GM12878 (cell line): ENCODE measurements around the gene ASB8.

Experiments used
- CTCF ChIP-seq, 3 experiments: IDR thresholded peaks in 2 of 3; conservative IDR thresholded peaks in 1 of 3; 2 replicates each; pipeline ENCODE4 v1.5.1; 2011; ENCODE audit warnings: low read depth in 3 of 3, low read length in 3 of 3, mild to moderate bottlenecking in 3 of 3, control low read depth in 2 of 3, moderate library complexity in 2 of 3, inconsistent platforms in 1 of 3, mixed read lengths in 1 of 3; ENCODE audit not compliant: control insufficient read depth in 2 of 3, insufficient read depth in 1 of 3; ENCODE audit errors: extremely low read depth in 1 of 3
- IRF3 ChIP-seq: fragments of 450-650 bp; IDR thresholded peaks from 2 replicates; pipeline ENCODE4 v1.6.1; 2014; ENCODE audit warnings: mild to moderate bottlenecking
- JUND ChIP-seq: IDR thresholded peaks from 2 replicates; pipeline ENCODE4 v1.6.1; 2012; ENCODE audit warnings: low read depth, mild to moderate bottlenecking, low read length, improper control_type of control experiment, moderate library complexity
- MAX ChIP-seq: IDR thresholded peaks from 2 replicates; pipeline ENCODE4 v1.6.1; 2012; ENCODE audit warnings: low read depth, low read length, improper control_type of control experiment
- NR2C2 ChIP-seq: IDR thresholded peaks from 2 replicates; pipeline ENCODE4 v1.6.1; 2011; ENCODE audit warnings: borderline replicate concordance, low read depth; ENCODE audit not compliant: control insufficient read depth, insufficient read length
- PAX8 ChIP-seq: fragments of 450-650 bp; IDR thresholded peaks from 2 replicates; pipeline ENCODE4 v1.6.1; 2017; ENCODE audit warnings: mild to moderate bottlenecking, moderate library complexity
- POLR2A ChIP-seq: IDR thresholded peaks from 2 replicates; pipeline ENCODE4 v1.6.1; 2011; ENCODE audit warnings: low read depth, mild to moderate bottlenecking, low read length
- RFX5 ChIP-seq: IDR thresholded peaks from 2 replicates; pipeline ENCODE4 v1.6.1; 2011; ENCODE audit warnings: low read depth, low read length, improper control_type of control experiment
- SMAD1 ChIP-seq: fragments of 450-650 bp; IDR thresholded peaks from 2 replicates; pipeline ENCODE4 v1.6.1; 2018; ENCODE audit warnings: mild to moderate bottlenecking, low read depth; ENCODE audit not compliant: partially characterized antibody
- SUZ12 ChIP-seq: fragments of 200-600 bp; sonication (generic); IDR thresholded peaks from one replicate; pipeline ENCODE4 v1.6.1; 2018; ENCODE audit warnings: antibody characterized with exemption, mild to moderate bottlenecking; ENCODE audit not compliant: unreplicated experiment
- TCF7 ChIP-seq: IDR thresholded peaks from 2 replicates; pipeline ENCODE4 v1.6.1; 2014; ENCODE audit warnings: antibody characterized with exemption, borderline replicate concordance
- USF1 ChIP-seq: IDR thresholded peaks from 2 replicates; pipeline ENCODE4 v1.6.1; 2011; ENCODE audit warnings: borderline replicate concordance, low read depth, mild to moderate bottlenecking, moderate library complexity, mixed read lengths, low read length; ENCODE audit not compliant: insufficient read depth; ENCODE audit errors: extremely low read length
- ZNF217 ChIP-seq: fragments of 450-650 bp; IDR thresholded peaks from 2 replicates; pipeline ENCODE4 v1.6.1; 2017; ENCODE audit warnings: antibody characterized with exemption, mild to moderate bottlenecking

- no peak for TF ChIP-seq PAX8
- TF ChIP-seq NR2C2, result no peak
- no peak for TF ChIP-seq SMAD1
- no peak for TF ChIP-seq POLR2A
- TF ChIP-seq IRF3, result no peak
- no peak for TF ChIP-seq CTCF (IDR thresholded peaks at IDR 0.05 in 2 of 3, conservative IDR thresholded peaks at IDR 0.05 in 1 of 3; ENCODE audit: control insufficient read depth in 2 of 3, extremely low read depth in 1 of 3, insufficient read depth in 1 of 3, low read depth in 3 of 3, low read length in 3 of 3)
- no peak for TF ChIP-seq USF1
- no peak for TF ChIP-seq ZNF217
- TF ChIP-seq SUZ12, result no peak
- TF ChIP-seq RFX5, result no peak
- no peak for TF ChIP-seq TCF7
- no peak for TF ChIP-seq MAX
- TF ChIP-seq JUND, result no peak
Observed at GRCh38 chr12:48180857-48181495, 23.7 kb upstream of the ASB8 start.
